Fibroblast of lung (primary cell): Measurements from ENCODE around the gene PFKFB3.
"Not testable (repeated sequence)": the region's sequence is repeated elsewhere in the genome, so short reads cannot be mapped to it uniquely, and the experiment has no call there.

Source experiments
- CTCF ChIP-seq, 2 donors: IDR thresholded peaks in 1 of 2; conservative IDR thresholded peaks in 1 of 2; 1 replicate in 1 of 2; 2 replicates in 1 of 2; pipeline ENCODE4 v1.5.1; 2011 to 2012; ENCODE audit warnings: low read length in 2 of 2, control low read depth in 1 of 2, inconsistent platforms in 1 of 2, low read depth in 1 of 2, mild to moderate bottlenecking in 1 of 2
- EZH2 ChIP-seq: IDR thresholded peaks from 2 replicates; pipeline ENCODE4 v1.5.1; 2012; ENCODE audit warnings: low read length, control low read depth, mild to moderate bottlenecking; ENCODE audit errors: missing control alignments

GRCh38 chr10:6238587-6239212 is 36.0 kb downstream of the PFKFB3 start:
- not testable (repeated sequence) for TF ChIP-seq CTCF (conservative IDR thresholded peaks at IDR 0.05 in 1 of 2, IDR thresholded peaks at IDR 0.05 in 1 of 2; ENCODE audit: low read depth in 1 of 2, low read length in 2 of 2); EZH2
